Measurements from ENCODE around the gene GPC5.

Gene GPC5

GRCh38 chr13:92377396-92377795 lies 979.0 kb downstream of the GPC5 start:
- H3K4ac ChIP-seq (ENCODE audit: low read depth, low read length), result no peak overlapping the region
- no peak overlapping the region for H3K9ac ChIP-seq (ENCODE audit: low read length)
- H3K14ac ChIP-seq (ENCODE audit: low read length), result no peak overlapping the region
- H4K91ac ChIP-seq (ENCODE audit: low read depth, low read length), result no peak overlapping the region
- H3K27ac ChIP-seq (ENCODE audit: low read depth, low read length), result no peak overlapping the region
- H3K4me1 ChIP-seq (ENCODE audit: control insufficient read depth in 1 of 2, insufficient read depth in 2 of 2, low read length in 2 of 2), result no peaks in the 10 kb centered on the region
- no peak overlapping the region for H4K12ac ChIP-seq (ENCODE audit: low read depth, low read length)
- no peak overlapping the region for H4K8ac ChIP-seq (ENCODE audit: low read depth, low read length)
- no peak overlapping the region for H3K4me3 ChIP-seq (ENCODE audit: low read depth, low read length)
- no peak overlapping the region for H2AFZ ChIP-seq (ENCODE audit: insufficient read depth, low read length, poor library complexity)
- no peaks in the 10 kb centered on the region for H3K79me1 ChIP-seq (ENCODE audit: low read length)
- H2AK5ac ChIP-seq (ENCODE audit: low read length), result no peak overlapping the region
- no CpG with 5 or more reads among the region's 1 CpG for WGBS (ENCODE audit: extremely low coverage, insufficient coverage, insufficient read length)
- no peak overlapping the region for H3K23ac ChIP-seq (ENCODE audit: low read length)
- no peak overlapping the region for H3K4me2 ChIP-seq (ENCODE audit: low read length)
- H2BK120ac ChIP-seq (ENCODE audit: insufficient read depth, low read length, poor library complexity), result no peak overlapping the region
- no peaks in the 10 kb centered on the region for H3K79me2 ChIP-seq (ENCODE audit: control insufficient read depth, insufficient read depth, low read length, poor library complexity)
- no peak overlapping the region for H2BK5ac ChIP-seq (ENCODE audit: low read depth, low read length, poor library complexity)
- H3K18ac ChIP-seq (ENCODE audit: low read length), result no peak overlapping the region
- H3K36me3 ChIP-seq (ENCODE audit: control insufficient read depth in 1 of 2, insufficient read depth in 2 of 2, low read length in 2 of 2), result no peaks in the 10 kb centered on the region
- DNase-seq, result no peak
- no peak overlapping the region for H2BK12ac ChIP-seq (ENCODE audit: low read length)
- H3K9me3 ChIP-seq (ENCODE audit: insufficient read depth, low read depth, low read length), result no peaks in the 10 kb centered on the region
- H3K27me3 ChIP-seq (ENCODE audit: insufficient read depth, low read length), result no peaks in the 10 kb centered on the region

GRCh38 chr13:92379371-92379770 lies 981.0 kb downstream of the GPC5 start:
- Histone ChIP-seq H3K23ac (ENCODE audit: low read length) (no peak overlapping the region), H3K9me3 (ENCODE audit: insufficient read depth, low read depth, low read length) (no peaks in the 10 kb centered on the region), H4K8ac (ENCODE audit: low read depth, low read length) (no peak overlapping the region), H3K27me3 (ENCODE audit: insufficient read depth, low read length) (no peaks in the 10 kb centered on the region), H4K12ac (ENCODE audit: low read depth, low read length) (no peak overlapping the region), H3K4ac (ENCODE audit: low read depth, low read length) (no peak overlapping the region), H3K79me1 (ENCODE audit: low read length) (no peaks in the 10 kb centered on the region), H3K36me3 (ENCODE audit: control insufficient read depth in 1 of 2, insufficient read depth in 2 of 2, low read length in 2 of 2) (no peaks in the 10 kb centered on the region), H2BK5ac (ENCODE audit: low read depth, low read length, poor library complexity) (no peak overlapping the region), H3K4me2 (ENCODE audit: low read length) (no peak overlapping the region), H2AFZ (ENCODE audit: insufficient read depth, low read length, poor library complexity) (no peak overlapping the region), H3K18ac (ENCODE audit: low read length) (no peak overlapping the region), H3K27ac (ENCODE audit: low read depth, low read length) (no peak overlapping the region), H3K9ac (ENCODE audit: low read length) (no peak overlapping the region), H3K14ac (ENCODE audit: low read length) (no peak overlapping the region), H3K4me1 (ENCODE audit: control insufficient read depth in 1 of 2, insufficient read depth in 2 of 2, low read length in 2 of 2) (no peaks in the 10 kb centered on the region), H4K91ac (ENCODE audit: low read depth, low read length) (no peak overlapping the region), H2BK12ac (ENCODE audit: low read length) (no peak overlapping the region), H3K4me3 (ENCODE audit: low read depth, low read length) (no peak overlapping the region), H2AK5ac (ENCODE audit: low read length) (no peak overlapping the region), H2BK120ac (ENCODE audit: insufficient read depth, low read length, poor library complexity) (no peak overlapping the region), H3K79me2 (ENCODE audit: control insufficient read depth, insufficient read depth, low read length, poor library complexity) (no peaks in the 10 kb centered on the region)
- DNase-seq, result no peak
- no CpG with 5 or more reads among the region's 3 CpGs for WGBS (ENCODE audit: extremely low coverage, insufficient coverage, insufficient read length)

GRCh38 chr13:92384410-92384809 lies 986.0 kb downstream of the GPC5 start:
- H2BK5ac ChIP-seq (ENCODE audit: low read depth, low read length, poor library complexity), result no peak overlapping the region
- H3K18ac ChIP-seq (ENCODE audit: low read length), result no peak overlapping the region
- H3K4me1 ChIP-seq (ENCODE audit: control insufficient read depth in 1 of 2, insufficient read depth in 2 of 2, low read length in 2 of 2), result no peaks in the 10 kb centered on the region
- H3K27me3 ChIP-seq (ENCODE audit: insufficient read depth, low read length), result no peaks in the 10 kb centered on the region
- H2AK5ac ChIP-seq (ENCODE audit: low read length), result no peak overlapping the region
- H3K9ac ChIP-seq (ENCODE audit: low read length), result no peak overlapping the region
- H3K27ac ChIP-seq (ENCODE audit: low read depth, low read length), result no peak overlapping the region
- no peaks in the 10 kb centered on the region for H3K9me3 ChIP-seq (ENCODE audit: insufficient read depth, low read depth, low read length)
- WGBS (ENCODE audit: extremely low coverage, insufficient coverage, insufficient read length), result no CpG with 5 or more reads among the region's 5 CpGs
- no peak overlapping the region for H3K4me3 ChIP-seq (ENCODE audit: low read depth, low read length)
- no peaks in the 10 kb centered on the region for H3K79me2 ChIP-seq (ENCODE audit: control insufficient read depth, insufficient read depth, low read length, poor library complexity)
- H3K4me2 ChIP-seq (ENCODE audit: low read length), result no peak overlapping the region
- no peak overlapping the region for H3K23ac ChIP-seq (ENCODE audit: low read length)
- no peak overlapping the region for H4K12ac ChIP-seq (ENCODE audit: low read depth, low read length)
- H2BK120ac ChIP-seq (ENCODE audit: insufficient read depth, low read length, poor library complexity), result no peak overlapping the region
- no peak overlapping the region for H3K4ac ChIP-seq (ENCODE audit: low read depth, low read length)
- H4K8ac ChIP-seq (ENCODE audit: low read depth, low read length), result no peak overlapping the region
- H2AFZ ChIP-seq (ENCODE audit: insufficient read depth, low read length, poor library complexity), result no peak overlapping the region
- no peaks in the 10 kb centered on the region for H3K79me1 ChIP-seq (ENCODE audit: low read length)
- H3K14ac ChIP-seq (ENCODE audit: low read length), result no peak overlapping the region
- DNase-seq, result no peak
- no peaks in the 10 kb centered on the region for H3K36me3 ChIP-seq (ENCODE audit: control insufficient read depth in 1 of 2, insufficient read depth in 2 of 2, low read length in 2 of 2)
- H4K91ac ChIP-seq (ENCODE audit: low read depth, low read length), result no peak overlapping the region
- H2BK12ac ChIP-seq (ENCODE audit: low read length), result no peak overlapping the region

GRCh38 chr13:92387245-92387644 lies 988.8 kb downstream of the GPC5 start:
- no peak overlapping the region for H3K27ac ChIP-seq (ENCODE audit: low read depth, low read length)
- H2BK5ac ChIP-seq (ENCODE audit: low read depth, low read length, poor library complexity), result no peak overlapping the region
- H3K4me3 ChIP-seq (ENCODE audit: low read depth, low read length), result no peak overlapping the region
- H3K79me2 ChIP-seq (ENCODE audit: control insufficient read depth, insufficient read depth, low read length, poor library complexity), result no peaks in the 10 kb centered on the region
- no peak overlapping the region for H2AFZ ChIP-seq (ENCODE audit: insufficient read depth, low read length, poor library complexity)
- no peak overlapping the region for H3K14ac ChIP-seq (ENCODE audit: low read length)
- no peak for DNase-seq
- no peak overlapping the region for H2BK120ac ChIP-seq (ENCODE audit: insufficient read depth, low read length, poor library complexity)
- H2BK12ac ChIP-seq (ENCODE audit: low read length), result no peak overlapping the region
- no peak overlapping the region for H4K8ac ChIP-seq (ENCODE audit: low read depth, low read length)
- H3K79me1 ChIP-seq (ENCODE audit: low read length), result no peaks in the 10 kb centered on the region
- H3K18ac ChIP-seq (ENCODE audit: low read length), result no peak overlapping the region
- H4K91ac ChIP-seq (ENCODE audit: low read depth, low read length), result no peak overlapping the region
- H3K4me1 ChIP-seq (ENCODE audit: control insufficient read depth in 1 of 2, insufficient read depth in 2 of 2, low read length in 2 of 2), result no peaks in the 10 kb centered on the region
- H3K23ac ChIP-seq (ENCODE audit: low read length), result no peak overlapping the region
- no peaks in the 10 kb centered on the region for H3K36me3 ChIP-seq (ENCODE audit: control insufficient read depth in 1 of 2, insufficient read depth in 2 of 2, low read length in 2 of 2)
- no peak overlapping the region for H3K4me2 ChIP-seq (ENCODE audit: low read length)
- H3K4ac ChIP-seq (ENCODE audit: low read depth, low read length), result no peak overlapping the region
- H2AK5ac ChIP-seq (ENCODE audit: low read length), result no peak overlapping the region
- H3K27me3 ChIP-seq (ENCODE audit: insufficient read depth, low read length), result no peaks in the 10 kb centered on the region
- no CpG with 5 or more reads among the region's 8 CpGs for WGBS (ENCODE audit: extremely low coverage, insufficient coverage, insufficient read length)
- no peak overlapping the region for H4K12ac ChIP-seq (ENCODE audit: low read depth, low read length)
- H3K9ac ChIP-seq (ENCODE audit: low read length), result no peak overlapping the region
- H3K9me3 ChIP-seq (ENCODE audit: insufficient read depth, low read depth, low read length), result no peaks in the 10 kb centered on the region
